Measurements from ENCODE around the gene TIMM8B.
"Not testable (repeated sequence)": the region's sequence is repeated elsewhere in the genome, so short reads cannot be mapped to it uniquely, and the experiment has no call there.

The TIMM8B gene

GRCh38 chr11:112062923-112063322 lies 23.6 kb downstream of the TIMM8B start:
- no peak overlapping the region for H3K4me3 ChIP-seq (ENCODE audit: low read length)
- no peak overlapping the region for H3K9ac ChIP-seq (ENCODE audit: low read depth, low read length)
- H3K4me1 ChIP-seq (ENCODE audit: insufficient read depth, low read length): no peaks in the 10 kb centered on the region
- H3K9me3 ChIP-seq (ENCODE audit: insufficient read depth, low read depth, low read length): no peaks in the 10 kb centered on the region
- H3K27me3 ChIP-seq (ENCODE audit: insufficient read depth, low read length): no peaks in the 10 kb centered on the region
- peaks cover 57% of the 10 kb centered on the region for H3K36me3 ChIP-seq (ENCODE audit: insufficient read depth, low read depth, low read length)
- H3K27ac ChIP-seq (ENCODE audit: low read length): no peak overlapping the region

DNA sequence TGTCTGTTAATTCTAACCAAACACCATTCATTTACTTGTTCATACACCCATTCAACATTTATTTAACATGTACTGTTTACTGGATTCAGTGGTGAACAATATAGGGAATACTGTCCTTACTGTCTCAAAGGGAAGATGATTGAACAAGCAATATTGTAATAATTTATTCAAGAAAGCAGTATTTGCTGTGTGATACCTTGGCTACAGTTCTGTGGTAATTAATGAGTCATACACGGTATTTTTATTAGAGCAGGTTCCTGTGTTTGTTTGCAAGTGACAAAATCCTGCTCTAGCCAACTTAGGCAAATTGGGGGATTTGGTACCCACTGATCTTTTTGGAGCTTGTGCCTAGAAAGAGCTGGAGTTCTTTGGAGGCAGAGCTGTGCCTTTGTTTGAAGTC lies 28.5 kb downstream of the TIMM8B start:
- no peak overlapping the region for H3K9ac ChIP-seq (ENCODE audit: low read depth, low read length)
- H3K4me1 ChIP-seq (ENCODE audit: insufficient read depth, low read length): no peaks in the 10 kb centered on the region
- peaks cover 84% of the 10 kb centered on the region for H3K36me3 ChIP-seq (ENCODE audit: insufficient read depth, low read depth, low read length)

DNA sequence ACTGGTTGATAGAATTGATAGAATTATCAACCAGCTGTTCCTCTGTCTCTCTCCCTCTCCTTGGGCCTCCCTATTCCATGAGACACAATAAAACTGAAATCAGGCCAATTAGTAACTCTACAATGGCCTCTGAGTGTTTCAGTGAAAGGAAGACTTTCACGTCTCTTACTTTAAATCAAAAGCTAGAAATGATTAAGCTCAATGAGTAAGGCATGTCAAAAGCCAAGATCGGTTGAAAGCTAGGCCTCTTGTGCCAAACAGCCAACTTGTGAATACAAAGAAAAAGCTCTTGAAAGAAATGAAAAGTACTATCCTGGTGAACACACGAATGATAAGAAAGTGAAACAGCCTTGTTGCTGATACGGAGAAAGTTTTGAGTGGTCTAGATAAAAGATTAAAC lies 29.4 kb downstream of the TIMM8B start:
- H3K9ac ChIP-seq (ENCODE audit: low read depth, low read length): no peak overlapping the region
- no peak overlapping the region for H3K4me3 ChIP-seq (ENCODE audit: low read length)
- H3K4me1 ChIP-seq (ENCODE audit: insufficient read depth, low read length): no peaks in the 10 kb centered on the region
- peaks cover 82% of the 10 kb centered on the region for H3K36me3 ChIP-seq (ENCODE audit: insufficient read depth, low read depth, low read length)
- H3K9me3 ChIP-seq (ENCODE audit: insufficient read depth, low read depth, low read length): no peaks in the 10 kb centered on the region
- H3K27ac ChIP-seq (ENCODE audit: low read length): no peak overlapping the region
- no peaks in the 10 kb centered on the region for H3K27me3 ChIP-seq (ENCODE audit: insufficient read depth, low read length)

More for the DNA sequence above, 28.5 kb downstream of the TIMM8B start:
- H3K27me3 ChIP-seq (ENCODE audit: insufficient read depth, low read length): no peaks in the 10 kb centered on the region
- no peak overlapping the region for H3K4me3 ChIP-seq (ENCODE audit: low read length)
- H3K27ac ChIP-seq (ENCODE audit: low read length): no peak overlapping the region
- H3K9me3 ChIP-seq (ENCODE audit: insufficient read depth, low read depth, low read length): no peaks in the 10 kb centered on the region

- Histone ChIP-seq H3K9me3 (ENCODE audit: insufficient read depth, low read depth, low read length) (no peaks in the 10 kb centered on the region), H3K27ac (ENCODE audit: low read length) (no peak overlapping the region), H3K27me3 (ENCODE audit: insufficient read depth, low read length) (no peaks in the 10 kb centered on the region), H3K36me3 (ENCODE audit: insufficient read depth, low read depth, low read length) (peaks cover 85% of the 10 kb centered on the region), H3K4me1 (ENCODE audit: insufficient read depth, low read length) (no peaks in the 10 kb centered on the region), H3K9ac (ENCODE audit: low read depth, low read length) (no peak overlapping the region), H3K4me3 (ENCODE audit: low read length) (no peak overlapping the region)
Observed at GRCh38 chr11:112051768-112052167, 34.8 kb downstream of the TIMM8B start.

GRCh38 chr11:112050721-112051120 lies 35.8 kb downstream of the TIMM8B start:
- H3K36me3 ChIP-seq (ENCODE audit: insufficient read depth, low read depth, low read length): peaks cover 85% of the 10 kb centered on the region
- H3K27me3 ChIP-seq (ENCODE audit: insufficient read depth, low read length): no peaks in the 10 kb centered on the region
- H3K4me1 ChIP-seq (ENCODE audit: insufficient read depth, low read length): no peaks in the 10 kb centered on the region
- H3K4me3 ChIP-seq (ENCODE audit: low read length): no peak overlapping the region
- no peak overlapping the region for H3K27ac ChIP-seq (ENCODE audit: low read length)
- H3K9ac ChIP-seq (ENCODE audit: low read depth, low read length): no peak overlapping the region
- no peaks in the 10 kb centered on the region for H3K9me3 ChIP-seq (ENCODE audit: insufficient read depth, low read depth, low read length)

DNA sequence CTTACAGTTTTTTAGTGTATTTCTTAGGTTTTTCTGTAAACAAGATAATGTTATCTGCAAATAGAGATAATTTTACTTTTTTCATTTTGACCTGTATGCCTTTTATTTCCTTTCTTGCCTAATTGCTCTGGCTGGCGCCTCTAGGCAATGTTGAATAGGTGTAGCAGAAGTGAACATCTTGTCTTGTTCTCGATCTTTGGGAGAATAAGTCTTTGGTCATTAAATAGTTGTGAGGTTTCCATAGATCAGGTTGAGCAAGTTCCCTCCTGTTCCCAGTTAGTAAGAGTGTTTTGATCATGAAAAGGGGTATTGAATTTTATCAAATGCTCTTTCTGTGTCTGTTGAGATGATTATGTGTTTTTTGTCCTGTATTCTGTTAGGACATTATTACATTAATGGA lies 36.8 kb downstream of the TIMM8B start:
- no peak overlapping the region for H3K9ac ChIP-seq (ENCODE audit: low read depth, low read length)
- peaks cover 92% of the 10 kb centered on the region for H3K36me3 ChIP-seq (ENCODE audit: insufficient read depth, low read depth, low read length)
- no peaks in the 10 kb centered on the region for H3K9me3 ChIP-seq (ENCODE audit: insufficient read depth, low read depth, low read length)
- H3K4me1 ChIP-seq (ENCODE audit: insufficient read depth, low read length): no peaks in the 10 kb centered on the region
- H3K27ac ChIP-seq (ENCODE audit: low read length): no peak overlapping the region
- H3K27me3 ChIP-seq (ENCODE audit: insufficient read depth, low read length): no peaks in the 10 kb centered on the region
- no peak overlapping the region for H3K4me3 ChIP-seq (ENCODE audit: low read length)

DNA sequence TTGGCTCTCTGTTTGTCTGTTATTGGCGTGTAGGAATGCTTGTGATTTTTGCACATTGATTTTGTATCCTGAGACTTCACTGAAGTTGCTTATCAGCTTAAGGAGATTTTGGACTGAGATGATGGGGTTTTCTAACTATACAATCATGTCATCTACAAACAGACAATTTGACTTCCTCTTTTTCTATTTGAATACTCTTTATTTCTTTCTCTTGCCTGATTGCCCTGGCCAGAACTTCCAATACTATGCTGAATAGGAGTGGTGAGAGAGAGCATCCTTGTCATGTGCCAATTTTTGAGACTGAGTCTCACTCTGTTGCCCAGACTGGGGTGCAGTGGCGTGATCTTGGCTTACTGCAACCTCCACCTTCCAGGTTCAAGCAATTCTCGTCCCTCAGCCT lies 38.3 kb downstream of the TIMM8B start:
- H3K4me1 ChIP-seq (ENCODE audit: insufficient read depth, low read length); H3K9ac ChIP-seq (ENCODE audit: low read depth, low read length); H3K27ac ChIP-seq (ENCODE audit: low read length); H3K9me3 ChIP-seq (ENCODE audit: insufficient read depth, low read depth, low read length); H3K27me3 ChIP-seq (ENCODE audit: insufficient read depth, low read length); H3K4me3 ChIP-seq (ENCODE audit: low read length): not testable (repeated sequence)
- H3K36me3 ChIP-seq (ENCODE audit: insufficient read depth, low read depth, low read length): peaks cover 93% of the 10 kb centered on the region

- H3K4me1 ChIP-seq (ENCODE audit: insufficient read depth, low read length); H3K9ac ChIP-seq (ENCODE audit: low read depth, low read length); H3K4me3 ChIP-seq (ENCODE audit: low read length); H3K9me3 ChIP-seq (ENCODE audit: insufficient read depth, low read depth, low read length); H3K27me3 ChIP-seq (ENCODE audit: insufficient read depth, low read length); H3K27ac ChIP-seq (ENCODE audit: low read length): not testable (repeated sequence)
- peaks cover 95% of the 10 kb centered on the region for H3K36me3 ChIP-seq (ENCODE audit: insufficient read depth, low read depth, low read length)
Observed at GRCh38 chr11:112046647-112047046, 39.9 kb downstream of the TIMM8B start.

DNA sequence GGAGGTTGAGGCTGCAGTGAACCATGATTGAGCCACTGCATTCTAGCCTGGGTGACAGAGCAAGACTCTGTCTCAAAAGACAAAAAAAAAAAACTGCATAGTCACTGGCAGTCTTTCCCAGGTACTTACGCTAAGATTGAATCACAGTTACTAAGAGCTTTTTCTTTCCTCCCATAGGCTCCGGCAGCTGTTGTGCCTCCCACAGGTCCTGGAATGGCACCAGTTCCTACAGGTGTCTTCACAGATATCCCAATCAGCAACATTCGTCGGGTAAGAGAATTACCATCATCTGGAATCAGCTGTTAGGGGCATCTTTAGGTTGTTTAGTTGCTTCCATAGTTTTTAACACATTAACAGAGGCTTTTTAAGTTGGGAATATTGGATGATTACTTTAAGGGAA lies 41.6 kb downstream of the TIMM8B start:
- H3K9ac ChIP-seq (ENCODE audit: low read depth, low read length): no peak overlapping the region
- no peak overlapping the region for H3K4me3 ChIP-seq (ENCODE audit: low read length)
- H3K36me3 ChIP-seq (ENCODE audit: insufficient read depth, low read depth, low read length): peaks cover 95% of the 10 kb centered on the region
- H3K27ac ChIP-seq (ENCODE audit: low read length): no peak overlapping the region
- no peaks in the 10 kb centered on the region for H3K27me3 ChIP-seq (ENCODE audit: insufficient read depth, low read length)
- H3K4me1 ChIP-seq (ENCODE audit: insufficient read depth, low read length): no peaks in the 10 kb centered on the region
- no peaks in the 10 kb centered on the region for H3K9me3 ChIP-seq (ENCODE audit: insufficient read depth, low read depth, low read length)

GRCh38 chr11:112042961-112043304 lies 43.6 kb downstream of the TIMM8B start:
- Histone ChIP-seq H3K27ac (ENCODE audit: low read length) (no peak overlapping the region), H3K9me3 (ENCODE audit: insufficient read depth, low read depth, low read length) (no peaks in the 10 kb centered on the region), H3K9ac (ENCODE audit: low read depth, low read length) (no peak overlapping the region), H3K4me1 (ENCODE audit: insufficient read depth, low read length) (no peaks in the 10 kb centered on the region), H3K27me3 (ENCODE audit: insufficient read depth, low read length) (no peaks in the 10 kb centered on the region), H3K4me3 (ENCODE audit: low read length) (no peak overlapping the region), H3K36me3 (ENCODE audit: insufficient read depth, low read depth, low read length) (peaks cover 92% of the 10 kb centered on the region)

GRCh38 chr11:112042161-112042960 lies 44.2 kb downstream of the TIMM8B start:
- H3K36me3 ChIP-seq (ENCODE audit: insufficient read depth, low read depth, low read length): peaks cover 94% of the 10 kb centered on the region
- no peak overlapping the region for H3K9ac ChIP-seq (ENCODE audit: low read depth, low read length)
- no peaks in the 10 kb centered on the region for H3K4me1 ChIP-seq (ENCODE audit: insufficient read depth, low read length)
- H3K9me3 ChIP-seq (ENCODE audit: insufficient read depth, low read depth, low read length): no peaks in the 10 kb centered on the region
- H3K4me3 ChIP-seq (ENCODE audit: low read length): no peak overlapping the region
- H3K27ac ChIP-seq (ENCODE audit: low read length): no peak overlapping the region
- no peaks in the 10 kb centered on the region for H3K27me3 ChIP-seq (ENCODE audit: insufficient read depth, low read length)

GRCh38 chr11:112037527-112037926 lies 49.0 kb downstream of the TIMM8B start:
- Histone ChIP-seq H3K27me3 (ENCODE audit: insufficient read depth, low read length) (no peaks in the 10 kb centered on the region), H3K9me3 (ENCODE audit: insufficient read depth, low read depth, low read length) (no peaks in the 10 kb centered on the region), H3K27ac (ENCODE audit: low read length) (no peak overlapping the region), H3K4me3 (ENCODE audit: low read length) (no peak overlapping the region), H3K36me3 (ENCODE audit: insufficient read depth, low read depth, low read length) (peaks cover 81% of the 10 kb centered on the region), H3K9ac (ENCODE audit: low read depth, low read length) (no peak overlapping the region), H3K4me1 (ENCODE audit: insufficient read depth, low read length) (no peaks in the 10 kb centered on the region)

All from iPS-20b (cell line).